HEK293T (cell line): Measurements from ENCODE around the gene NT5DC2.

Experiments used
- CTCF ChIA-PET: fragments of 350-600 bp; formaldehyde crosslinking; extraction: SDS; loops from one replicate; lab custom pipeline; 2021; ENCODE audit warnings: antibody characterized with exemption, inconsistent platforms; lab: Yijun Ruan, JAX
- POLR2A ChIA-PET: fragments of 350-600 bp; formaldehyde crosslinking; extraction: SDS; loops from one replicate; lab custom pipeline; 2020; ENCODE audit warnings: antibody characterized with exemption, inconsistent platforms; lab: Yijun Ruan, JAX
- DNase-seq: peaks from one replicate; pipeline ENCODE4 v3.0.0; 2012; ENCODE audit warnings: mixed read lengths; ENCODE audit errors: extremely low spot score
- ARNT ChIP-seq: fragments of 450-650 bp; IDR thresholded peaks from 2 replicates; pipeline ENCODE4 v1.6.1; 2017; ENCODE audit warnings: mild to moderate bottlenecking
- BHLHE40 ChIP-seq: fragments of 450-650 bp; IDR thresholded peaks from 2 replicates; pipeline ENCODE4 v1.6.1; 2016; ENCODE audit warnings: mild to moderate bottlenecking, moderate library complexity, borderline replicate concordance
- CTBP1 ChIP-seq: fragments of 450-650 bp; IDR thresholded peaks from 2 replicates; pipeline ENCODE4 v1.6.1; 2016; ENCODE audit warnings: borderline replicate concordance
- ELF4 ChIP-seq: fragments of 450-650 bp; IDR thresholded peaks from 2 replicates; pipeline ENCODE4 v1.6.1; 2017; ENCODE audit warnings: antibody characterized with exemption
- FOXA1 ChIP-seq: fragments of 450-650 bp; IDR thresholded peaks from 2 replicates; pipeline ENCODE4 v1.6.1; 2016; ENCODE audit warnings: mild to moderate bottlenecking
- FOXK2 ChIP-seq: fragments of 450-650 bp; IDR thresholded peaks from 2 replicates; pipeline ENCODE4 v1.6.1; 2016; ENCODE audit warnings: mild to moderate bottlenecking
- FOXM1 ChIP-seq: fragments of 450-650 bp; IDR thresholded peaks from 2 replicates; pipeline ENCODE4 v1.6.1; 2017; ENCODE audit warnings: mild to moderate bottlenecking, borderline replicate concordance
- HDGF ChIP-seq: fragments of 450-650 bp; IDR thresholded peaks from 2 replicates; pipeline ENCODE4 v1.6.1; 2017; ENCODE audit warnings: antibody characterized with exemption, borderline replicate concordance
- L3MBTL2 ChIP-seq: fragments of 450-650 bp; conservative IDR thresholded peaks from 2 replicates; pipeline ENCODE4 v1.6.1; 2016; ENCODE audit warnings: mild to moderate bottlenecking
- LEF1 ChIP-seq: fragments of 450-650 bp; IDR thresholded peaks from 2 replicates; pipeline ENCODE4 v1.6.1; 2017; ENCODE audit warnings: mild to moderate bottlenecking, borderline replicate concordance
- NFRKB ChIP-seq: fragments of 450-650 bp; IDR thresholded peaks from 2 replicates; pipeline ENCODE4 v1.6.1; 2016; ENCODE audit warnings: mild to moderate bottlenecking, moderate library complexity
- PKNOX1 ChIP-seq: fragments of 450-650 bp; IDR thresholded peaks from 2 replicates; pipeline ENCODE4 v1.6.1; 2016
- SP1 ChIP-seq: fragments of 450-650 bp; IDR thresholded peaks from 2 replicates; pipeline ENCODE4 v1.6.1; 2017
- SUZ12 ChIP-seq: fragments of 450-650 bp; IDR thresholded peaks from 2 replicates; pipeline ENCODE4 v1.6.1; 2016; ENCODE audit warnings: mild to moderate bottlenecking
- TARDBP ChIP-seq: fragments of 450-650 bp; IDR thresholded peaks from 2 replicates; pipeline ENCODE4 v1.6.1; 2016
- ZNF384 ChIP-seq: fragments of 450-650 bp; IDR thresholded peaks from 2 replicates; pipeline ENCODE4 v1.6.1; 2016

NT5DC2 gene

GRCh38 chr3:52506266-52506966 lies 27.2 kb downstream of the NT5DC2 start:
- TF ChIP-seq NFRKB (no peak), PKNOX1 (no peak), L3MBTL2 (no peak), SUZ12 (no peak), ARNT (no peak), FOXK2 (no peak), ZNF384 (no peak), SP1 (no peak), FOXA1 (no peak), ELF4 (no peak)
- ChIA-PET POLR2A (no interaction called here), CTCF (no interaction called here)
- no peak for DNase-seq

- TF ChIP-seq ELF4 (no peak), FOXA1 (no peak), ZNF384 (no peak), ARNT (no peak), L3MBTL2 (no peak), BHLHE40 (no peak), CTBP1 (no peak), TARDBP (no peak), NFRKB (no peak), HDGF (no peak), SP1 (no peak), SUZ12 (no peak), FOXM1 (no peak), PKNOX1 (no peak), LEF1 (no peak), FOXK2 (no peak)
- ChIA-PET POLR2A (interaction anchor here (1.3 kb wide), 1 partner anchor 13 kb away, joined by 3 read pairs; no protein-coding TSS in a partner anchor), CTCF (interaction anchor here (0.6 kb wide), 1 partner anchor 668 kb away, joined by 3 read pairs; no protein-coding TSS in a partner anchor)
- no peak for DNase-seq
These were observed 28.7 kb downstream of the NT5DC2 start for GRCh38 chr3:52504977-52505376.

GRCh38 chr3:52503788-52504424 lies 29.8 kb downstream of the NT5DC2 start:
- no peak for DNase-seq
- TF ChIP-seq LEF1 = no peak
- no peak for TF ChIP-seq ARNT
- no peak for TF ChIP-seq BHLHE40
- TF ChIP-seq FOXK2 = no peak
- TF ChIP-seq SUZ12 = no peak
- TF ChIP-seq NFRKB = no peak
- TF ChIP-seq ELF4 = no peak
- TF ChIP-seq PKNOX1 = no peak
- ChIA-PET CTCF (no interaction called here), POLR2A (interaction anchor here (1.3 kb wide), 1 partner anchor 14 kb away, joined by 3 read pairs; no protein-coding TSS in a partner anchor)

GRCh38 chr3:52502808-52503350 lies 30.8 kb downstream of the NT5DC2 start:
- POLR2A ChIA-PET = no interaction called here
- CTCF ChIA-PET = no interaction called here

GRCh38 chr3:52502001-52502400 lies 31.7 kb downstream of the NT5DC2 start:
- ChIA-PET CTCF (no interaction called here), POLR2A (no interaction called here)
- no peak for TF ChIP-seq FOXA1
- TF ChIP-seq HDGF = no peak
- TF ChIP-seq BHLHE40 = no peak
- TF ChIP-seq SP1 = no peak
- no peak for TF ChIP-seq ELF4
- no peak for TF ChIP-seq TARDBP
- TF ChIP-seq ZNF384 = no peak
- TF ChIP-seq L3MBTL2 = no peak
- no peak for TF ChIP-seq CTBP1
- no peak for TF ChIP-seq LEF1
- no peak for TF ChIP-seq SUZ12
- TF ChIP-seq PKNOX1 = no peak
- no peak for DNase-seq

More at GRCh38 chr3:52502808-52503350, 30.8 kb downstream of the NT5DC2 start:
- DNase-seq = no peak
- no peak for TF ChIP-seq CTBP1
- TF ChIP-seq SP1 = no peak
- no peak for TF ChIP-seq LEF1
- TF ChIP-seq L3MBTL2 = no peak
- no peak for TF ChIP-seq FOXK2
- no peak for TF ChIP-seq BHLHE40
- no peak for TF ChIP-seq ZNF384
- TF ChIP-seq FOXM1 = no peak
- TF ChIP-seq NFRKB = no peak
- TF ChIP-seq ELF4 = no peak
